ENCODE data around the gene BCDIN3D.

GRCh38 chr12:49882851-49883464, 40.1 kb upstream of the BCDIN3D start:
- TF ChIP-seq POLR2A (IDR thresholded peaks at IDR 0.05), result no peak
- TF ChIP-seq CTCF (IDR thresholded peaks at IDR 0.05), result no peak
